WI38 (cell line): ENCODE results near the gene KDR.

ENCODE experiments used
- H3K4me3 ChIP-seq: 2 replicates; pipeline ENCODE4 v1.5.1; 2011; ENCODE audit warnings: low read depth, mild to moderate bottlenecking, control low read depth, low read length
- CTCF ChIP-seq: IDR thresholded peaks from 2 replicates; pipeline ENCODE4 v1.5.1; 2012; ENCODE audit warnings: low read depth, mild to moderate bottlenecking, control low read depth, low read length

Gene KDR

GRCh38 chr4:55159851-55160250 lies 34.5 kb upstream of the KDR start:
- TF ChIP-seq CTCF = no peak

GRCh38 chr4:55158957-55159356 lies 33.6 kb upstream of the KDR start:
- no peak for TF ChIP-seq CTCF
- H3K4me3 ChIP-seq = no peak overlapping the region

More at GRCh38 chr4:55159851-55160250, 34.5 kb upstream of the KDR start:
- H3K4me3 ChIP-seq = no peak overlapping the region

GRCh38 chr4:55157559-55158277 lies 32.3 kb upstream of the KDR start:
- H3K4me3 ChIP-seq = peak overlapping the region; percentile 18; the same call in 1 of the 2 replicates
- no peak for TF ChIP-seq CTCF

GRCh38 chr4:55154933-55155332 lies 29.5 kb upstream of the KDR start:
- TF ChIP-seq CTCF = no peak
- no peak overlapping the region for H3K4me3 ChIP-seq

- no peak for TF ChIP-seq CTCF
- no peak overlapping the region for H3K4me3 ChIP-seq
These were observed 29.0 kb upstream of the KDR start for GRCh38 chr4:55154290-55154880.

GRCh38 chr4:55143858-55144257 lies 18.5 kb upstream of the KDR start:
- TF ChIP-seq CTCF = no peak
- no peak overlapping the region for H3K4me3 ChIP-seq

- no peak for TF ChIP-seq CTCF
- H3K4me3 ChIP-seq = no peak overlapping the region
These were observed 13.0 kb upstream of the KDR start for GRCh38 chr4:55138367-55138766.
